Mesenchymal stem cell (in vitro differentiated cells and primary cell): Measurements from ENCODE around the gene CNOT6.

ENCODE experiments used
- DNase-seq: peaks from one replicate; pipeline ENCODE4 v3.0.0-alpha.2; 2013
- H2AFZ ChIP-seq: one replicate; pipeline ENCODE4 v1.6.1; 2013; ENCODE audit warnings: low read depth, mild to moderate bottlenecking, control low read depth, inconsistent platforms, low read length, moderate library complexity
- H2AK5ac ChIP-seq: 2 replicates; pipeline ENCODE4 v1.6.1; 2013; ENCODE audit warnings: low read length, moderate library complexity, mild to moderate bottlenecking, inconsistent platforms; ENCODE audit not compliant: severe bottlenecking
- H2BK120ac ChIP-seq: one replicate; pipeline ENCODE4 v1.6.1; 2013; ENCODE audit warnings: low read depth, mild to moderate bottlenecking, inconsistent platforms, low read length, moderate library complexity
- H2BK12ac ChIP-seq, 2 experiments: one replicate each; pipeline ENCODE4 v1.6.1; 2013; ENCODE audit warnings: inconsistent platforms in 2 of 2, low read length in 2 of 2, mild to moderate bottlenecking in 2 of 2, moderate library complexity in 2 of 2, control low read depth in 1 of 2
- H2BK15ac ChIP-seq: one replicate; pipeline ENCODE4 v1.6.1; 2013; ENCODE audit warnings: mild to moderate bottlenecking, low read depth, inconsistent platforms; ENCODE audit not compliant: poor library complexity, severe bottlenecking
- H2BK5ac ChIP-seq: 2 replicates; pipeline ENCODE4 v1.6.1; 2013; ENCODE audit warnings: low read depth, mild to moderate bottlenecking, low read length, control low read depth, inconsistent platforms; ENCODE audit not compliant: poor library complexity, severe bottlenecking
- H3K14ac ChIP-seq, 2 experiments: one replicate each; pipeline ENCODE4 v1.6.1; 2013; ENCODE audit warnings: inconsistent platforms in 2 of 2, low read length in 2 of 2, control low read depth in 1 of 2, mild to moderate bottlenecking in 1 of 2, moderate library complexity in 1 of 2
- H3K18ac ChIP-seq, 2 experiments: one replicate each; pipeline ENCODE4 v1.6.1; 2013; ENCODE audit warnings: inconsistent platforms in 2 of 2, low read length in 2 of 2, control low read depth in 1 of 2, low read depth in 1 of 2, mild to moderate bottlenecking in 1 of 2
- H3K23ac ChIP-seq, 2 experiments: one replicate each; pipeline ENCODE4 v1.6.1; 2013; ENCODE audit warnings: inconsistent platforms in 2 of 2, low read length in 2 of 2, mild to moderate bottlenecking in 2 of 2, moderate library complexity in 2 of 2, control low read depth in 1 of 2
- H3K27ac ChIP-seq: 2 replicates; pipeline ENCODE4 v1.5.1; 2013; ENCODE audit warnings: mild to moderate bottlenecking, moderate library complexity, low read length, control low read depth, inconsistent platforms; ENCODE audit not compliant: poor library complexity, severe bottlenecking
- H3K27me3 ChIP-seq, 2 experiments: 2 replicates each; pipeline versions ENCODE4 v1.6.1 to v1.7.0; 2013; ENCODE audit warnings: low read length in 2 of 2, mild to moderate bottlenecking in 2 of 2, moderate library complexity in 2 of 2, control low read depth in 1 of 2, inconsistent platforms in 1 of 2; ENCODE audit not compliant: control insufficient read depth in 1 of 2, insufficient read depth in 1 of 2
- H3K36me3 ChIP-seq, 2 experiments: 2 replicates each; pipeline versions ENCODE4 v1.6.1 to v1.7.0; 2013; ENCODE audit warnings: low read length in 2 of 2, control low read depth in 1 of 2, inconsistent platforms in 1 of 2, low read depth in 1 of 2, mild to moderate bottlenecking in 1 of 2; ENCODE audit not compliant: insufficient read depth in 2 of 2, control insufficient read depth in 1 of 2
- H3K4ac ChIP-seq, 2 experiments: one replicate each; pipeline ENCODE4 v1.6.1; 2013; ENCODE audit warnings: inconsistent platforms in 2 of 2, low read length in 2 of 2, mild to moderate bottlenecking in 2 of 2, moderate library complexity in 2 of 2, control low read depth in 1 of 2, low read depth in 1 of 2
- H3K4me1 ChIP-seq: 2 replicates; pipeline ENCODE4 v1.6.1; 2013; ENCODE audit warnings: low read depth, low read length, control low read depth; ENCODE audit not compliant: control insufficient read depth, insufficient read depth
- H3K4me2 ChIP-seq: 2 replicates; pipeline ENCODE4 v1.6.1; 2013; ENCODE audit warnings: low read length, mild to moderate bottlenecking, inconsistent platforms; ENCODE audit not compliant: poor library complexity, severe bottlenecking
- H3K4me3 ChIP-seq, 2 experiments: 2 replicates each; pipeline versions ENCODE4 v1.5.1 to v1.7.0; 2013; ENCODE audit warnings: low read length in 2 of 2, mild to moderate bottlenecking in 2 of 2, control low read depth in 1 of 2, low read depth in 1 of 2; ENCODE audit not compliant: insufficient read depth in 1 of 2
- H3K79me1 ChIP-seq: replicated peaks from 2 replicates; pipeline ENCODE4 v1.6.1; 2013; ENCODE audit warnings: mild to moderate bottlenecking, control low read depth, low read length, inconsistent platforms; ENCODE audit not compliant: poor library complexity, severe bottlenecking
- H3K9ac ChIP-seq: 2 replicates; pipeline ENCODE4 v1.7.0; 2013; ENCODE audit warnings: mild to moderate bottlenecking, low read length, moderate library complexity
- H3K9me3 ChIP-seq: 2 replicates; pipeline ENCODE4 v1.7.0; 2013; ENCODE audit warnings: mild to moderate bottlenecking, low read length; ENCODE audit not compliant: control insufficient read depth
- H4K8ac ChIP-seq: one replicate; pipeline ENCODE4 v1.6.1; 2013; ENCODE audit warnings: inconsistent platforms, mild to moderate bottlenecking, low read length, moderate library complexity
- H4K91ac ChIP-seq: one replicate; pipeline ENCODE4 v1.6.1; 2013; ENCODE audit warnings: mild to moderate bottlenecking, low read length, inconsistent platforms
- WGBS: methylation state at CpG from one replicate; pipeline ENCODE4 v1.1.7; 2013; ENCODE audit warnings: mixed read lengths; 5-methylcytosine and 5-hydroxymethylcytosine counted together

Gene CNOT6

GRCh38 chr5:180586204-180586603, 92.0 kb downstream of the CNOT6 start:
- H3K4ac ChIP-seq = no peak overlapping the region
- H3K36me3 ChIP-seq = no peaks in the 10 kb centered on the region
- no peak overlapping the region for H3K27ac ChIP-seq
- H2AK5ac ChIP-seq = no peak overlapping the region
- no peak overlapping the region for H3K14ac ChIP-seq
- no peak overlapping the region for H2BK120ac ChIP-seq
- H3K4me1 ChIP-seq = peaks cover 12% of the 10 kb centered on the region
- no peak overlapping the region for H4K91ac ChIP-seq
- H2AFZ ChIP-seq = no peak overlapping the region
- no peak overlapping the region for H3K23ac ChIP-seq
- H3K9ac ChIP-seq = no peak overlapping the region
- H3K18ac ChIP-seq = no peak overlapping the region
- H2BK12ac ChIP-seq = no peak overlapping the region
- 100% methylated on average over 3 of the region's 3 CpGs for WGBS
- no peak overlapping the region for H4K8ac ChIP-seq
- H3K4me2 ChIP-seq = no peak overlapping the region
- H2BK5ac ChIP-seq = no peak overlapping the region
- H3K27me3 ChIP-seq = peaks cover 34 to 38% of the 10 kb centered on the region in 2 experiments
- H3K79me1 ChIP-seq = no peaks in the 10 kb centered on the region
- H3K4me3 ChIP-seq = no peak overlapping the region
- DNase-seq = no peak
- H2BK15ac ChIP-seq = no peak overlapping the region
- H3K9me3 ChIP-seq = no peaks in the 10 kb centered on the region

- Histone ChIP-seq H3K4me3 (no peak overlapping the region), H3K4ac (no peak overlapping the region), H3K9ac (no peak overlapping the region), H3K18ac (no peak overlapping the region), H3K27ac (no peak overlapping the region), H2BK15ac (no peak overlapping the region), H4K8ac (no peak overlapping the region), H2AK5ac (no peak overlapping the region), H3K14ac (no peak overlapping the region), H3K23ac (no peak overlapping the region), H4K91ac (no peak overlapping the region), H3K4me1 (peaks cover 18% of the 10 kb centered on the region), H2BK120ac (no peak overlapping the region), H3K4me2 (no peak overlapping the region), H3K9me3 (no peaks in the 10 kb centered on the region), H2BK5ac (no peak overlapping the region), H2AFZ (no peak overlapping the region), H3K27me3 (peaks cover 39 to 40% of the 10 kb centered on the region in 2 experiments), H3K79me1 (no peaks in the 10 kb centered on the region), H3K36me3 (no peaks in the 10 kb centered on the region), H2BK12ac (no peak overlapping the region)
- 90% methylated on average over 10 of the region's 10 CpGs for WGBS
- DNase-seq = no peak
Measured at GRCh38 chr5:180586870-180587269, 92.7 kb downstream of the CNOT6 start.

- Histone ChIP-seq H3K23ac (no peak overlapping the region), H3K27ac (no peak overlapping the region), H2BK12ac (no peak overlapping the region), H3K4ac (no peak overlapping the region), H3K4me1 (peaks cover 20% of the 10 kb centered on the region), H3K4me3 (peak overlapping the region in 1 of 2 experiments; percentile 20), H3K18ac (no peak overlapping the region), H4K91ac (no peak overlapping the region), H3K79me1 (no peaks in the 10 kb centered on the region), H3K36me3 (no peaks in the 10 kb centered on the region), H2BK120ac (no peak overlapping the region), H2BK5ac (no peak overlapping the region), H2AFZ (no peak overlapping the region), H3K14ac (no peak overlapping the region), H3K9me3 (no peaks in the 10 kb centered on the region), H3K27me3 (peaks cover 57 to 63% of the 10 kb centered on the region in 2 experiments), H2AK5ac (no peak overlapping the region), H3K4me2 (peak overlapping the region; percentile 24), H3K9ac (no peak overlapping the region), H4K8ac (no peak overlapping the region), H2BK15ac (no peak overlapping the region)
- no peak for DNase-seq
- WGBS = 17% methylated on average over 43 of the region's 44 CpGs
Measured at GRCh38 chr5:180589771-180590542, 95.8 kb downstream of the CNOT6 start.

GRCh38 chr5:180590543-180591310, 96.5 kb downstream of the CNOT6 start:
- 5% methylated on average over 52 of the region's 63 CpGs for WGBS
- Histone ChIP-seq H3K9ac (no peak overlapping the region), H4K91ac (no peak overlapping the region)

More at GRCh38 chr5:180590543-180591310, 96.5 kb downstream of the CNOT6 start:
- Histone ChIP-seq H3K4me1 (peaks cover 20% of the 10 kb centered on the region), H2BK12ac (no peak overlapping the region), H2AFZ (no peak overlapping the region), H3K79me1 (no peaks in the 10 kb centered on the region), H2BK15ac (no peak overlapping the region), H2BK120ac (no peak overlapping the region), H3K4me2 (peak overlapping the region; percentile 60), H3K9me3 (no peaks in the 10 kb centered on the region), H3K23ac (no peak overlapping the region), H2AK5ac (no peak overlapping the region), H3K27me3 (peaks cover 58 to 63% of the 10 kb centered on the region in 2 experiments), H2BK5ac (no peak overlapping the region), H3K4me3 (peak overlapping the region in 1 of 2 experiments; percentile 20), H3K4ac (no peak overlapping the region), H4K8ac (no peak overlapping the region), H3K14ac (no peak overlapping the region), H3K18ac (no peak overlapping the region), H3K27ac (no peak overlapping the region), H3K36me3 (no peaks in the 10 kb centered on the region)
- DNase-seq = no peak
